Left lung (tissue), 10 donors: ENCODE results near the gene TBC1D17. TPM values are rescaled to one million over a fixed set of nuclear protein-coding genes. Genes with fewer than 3 reads are reported as not detected.

Source experiments
- ATAC-seq: fragments of 200-7000 bp; cut with Tn5 transposase; one replicate; pipeline ENCODE4 v1.9.1; 2020; ENCODE audit warnings: moderate library complexity
- DNase-seq, 4 donors: peaks; one replicate each; pipeline ENCODE4 v3.0.0-alpha.2; 2013 to 2020
- H3K27ac ChIP-seq, 2 donors: fragments of 200-600 bp; sonication (generic) in 1 of 2; one replicate each; pipeline versions ENCODE4 v1.5.0 to v1.8.0; 2020 to 2021
- H3K27me3 ChIP-seq, 2 donors: fragments of 200-600 bp; sonication (generic) in 1 of 2; one replicate each; pipeline versions ENCODE4 v1.5.0 to v1.8.0; 2020 to 2021
- H3K36me3 ChIP-seq, 2 donors: fragments of 200-600 bp; sonication (generic) in 1 of 2; one replicate each; pipeline versions ENCODE4 v1.5.0 to v1.8.0; 2020 to 2021
- H3K4me1 ChIP-seq, 2 donors: fragments of 200-600 bp; one replicate each; pipeline ENCODE4 v1.8.0; 2021
- H3K4me3 ChIP-seq, 2 donors: fragments of 200-600 bp; sonication (generic) in 1 of 2; one replicate each; pipeline versions ENCODE4 v1.5.0 to v1.8.0; 2020 to 2021; ENCODE audit warnings: mild to moderate bottlenecking in 1 of 2
- H3K9me3 ChIP-seq, 2 donors: fragments of 200-600 bp; sonication (generic) in 1 of 2; one replicate each; pipeline versions ENCODE4 v1.5.0 to v1.8.0; 2020 to 2021
- intact Hi-C, 2 donors: fragments of 100-400 bp; cut with DNase I; formaldehyde crosslinking; loops; one replicate each; pipeline versions ENCODE4 v1.11.2 to v1.14.2; 2022
- polyA plus RNA-seq, 6 donors: library from polyadenylated mRNA; unstranded; fragments of 120-200 nt; gene quantifications; one replicate each; pipeline ENCODE4 v1.2.1, GENCODE V29; 2013; ENCODE audit not compliant: insufficient read length in 6 of 6
- total RNA-seq, 2 donors: library from RNA; stranded (reverse); fragmentation: NEBNext Ultra II Directional; extraction: Animal tissue kit (Norgen Biotek cat#: 25700); gene quantifications; one replicate each; pipeline ENCODE4 v1.2.1, GENCODE V29; 2021
- TF ChIP-seq, protein P1 (sequence below), 2 donors: fragments of 200-600 bp; sonication (generic) in 1 of 2; IDR thresholded peaks; one replicate each; pipeline versions ENCODE4 v1.5.0 to v1.8.0; 2021; ENCODE audit warnings: antibody characterized with exemption in 2 of 2
- donor health status: DM: no; HTN: yes; CAD: no.
- donor health status: DM: no; HTN: no; CAD: no.

The TBC1D17 gene
- total and polyA plus RNA-seq, 8 donors: 35.2 to 47.2 (median 45.0) TPM

DNA sequence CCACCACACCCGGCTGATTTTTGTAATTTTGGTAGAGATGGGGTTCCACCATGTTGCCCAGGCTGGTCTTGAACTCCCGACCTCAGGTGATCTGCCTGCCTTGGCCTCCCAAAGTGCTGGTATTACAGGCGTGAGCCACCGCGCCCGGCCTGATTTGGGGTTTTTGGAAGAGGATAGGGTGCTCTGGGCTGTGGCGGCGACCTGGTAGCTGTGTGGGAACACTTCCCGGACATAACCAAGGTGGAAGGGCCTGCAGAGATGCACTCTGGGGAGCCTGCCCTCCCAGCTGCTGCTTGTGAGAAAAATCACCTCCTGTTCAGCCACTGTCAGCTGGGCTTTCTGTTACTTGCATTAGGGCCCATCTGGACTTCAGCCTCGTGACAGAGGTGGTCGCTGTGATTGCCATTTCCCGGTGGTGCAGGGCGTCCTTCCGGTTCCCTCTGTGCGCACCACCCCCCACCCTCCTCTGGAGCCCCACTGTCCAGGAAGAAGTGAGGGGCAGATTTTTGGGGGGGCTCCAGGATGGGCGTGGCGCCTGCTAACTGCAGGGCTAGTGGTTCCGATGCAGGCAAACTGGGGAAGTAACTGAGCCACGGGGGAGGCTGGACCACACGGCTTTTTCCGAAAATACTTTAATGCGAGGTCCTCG, 11.7 kb downstream of the TBC1D17 start:
- no peak overlapping the region for H3K27ac ChIP-seq
- H3K4me1 ChIP-seq: peaks cover 0 to 12% of the 10 kb centered on the region in 2 donors
- peaks cover 0 to 41% of the 10 kb centered on the region in 2 donors for H3K36me3 ChIP-seq
- no peak for DNase-seq
- no peak overlapping the region for H3K4me3 ChIP-seq
- no peaks in the 10 kb centered on the region for H3K9me3 ChIP-seq
- peaks cover 0 to 12% of the 10 kb centered on the region in 2 donors for H3K27me3 ChIP-seq
- no peak for ATAC-seq
- TF ChIP-seq, protein P1, sequence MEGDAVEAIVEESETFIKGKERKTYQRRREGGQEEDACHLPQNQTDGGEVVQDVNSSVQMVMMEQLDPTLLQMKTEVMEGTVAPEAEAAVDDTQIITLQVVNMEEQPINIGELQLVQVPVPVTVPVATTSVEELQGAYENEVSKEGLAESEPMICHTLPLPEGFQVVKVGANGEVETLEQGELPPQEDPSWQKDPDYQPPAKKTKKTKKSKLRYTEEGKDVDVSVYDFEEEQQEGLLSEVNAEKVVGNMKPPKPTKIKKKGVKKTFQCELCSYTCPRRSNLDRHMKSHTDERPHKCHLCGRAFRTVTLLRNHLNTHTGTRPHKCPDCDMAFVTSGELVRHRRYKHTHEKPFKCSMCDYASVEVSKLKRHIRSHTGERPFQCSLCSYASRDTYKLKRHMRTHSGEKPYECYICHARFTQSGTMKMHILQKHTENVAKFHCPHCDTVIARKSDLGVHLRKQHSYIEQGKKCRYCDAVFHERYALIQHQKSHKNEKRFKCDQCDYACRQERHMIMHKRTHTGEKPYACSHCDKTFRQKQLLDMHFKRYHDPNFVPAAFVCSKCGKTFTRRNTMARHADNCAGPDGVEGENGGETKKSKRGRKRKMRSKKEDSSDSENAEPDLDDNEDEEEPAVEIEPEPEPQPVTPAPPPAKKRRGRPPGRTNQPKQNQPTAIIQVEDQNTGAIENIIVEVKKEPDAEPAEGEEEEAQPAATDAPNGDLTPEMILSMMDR (IDR thresholded peaks at IDR 0.05): no peak
- intact Hi-C loops: no loop called here

GRCh38 chr19:49889687-49890348, 12.3 kb downstream of the TBC1D17 start:
- intact Hi-C loops: no loop called here
- peak; percentile 54 to 95 (median 80) for DNase-seq
- Histone ChIP-seq H3K4me3 (peak overlapping the region; percentile 11 to 36), H3K27ac (no peak overlapping the region), H3K36me3 (peaks cover 0 to 34% of the 10 kb centered on the region in 2 donors), H3K27me3 (peaks cover 0 to 12% of the 10 kb centered on the region in 2 donors), H3K9me3 (no peaks in the 10 kb centered on the region), H3K4me1 (peaks cover 0 to 12% of the 10 kb centered on the region in 2 donors)
- TF ChIP-seq, protein P1 (IDR thresholded peaks at IDR 0.05): peak; percentile 66 to 75
- peak; percentile 86 for ATAC-seq

DNA sequence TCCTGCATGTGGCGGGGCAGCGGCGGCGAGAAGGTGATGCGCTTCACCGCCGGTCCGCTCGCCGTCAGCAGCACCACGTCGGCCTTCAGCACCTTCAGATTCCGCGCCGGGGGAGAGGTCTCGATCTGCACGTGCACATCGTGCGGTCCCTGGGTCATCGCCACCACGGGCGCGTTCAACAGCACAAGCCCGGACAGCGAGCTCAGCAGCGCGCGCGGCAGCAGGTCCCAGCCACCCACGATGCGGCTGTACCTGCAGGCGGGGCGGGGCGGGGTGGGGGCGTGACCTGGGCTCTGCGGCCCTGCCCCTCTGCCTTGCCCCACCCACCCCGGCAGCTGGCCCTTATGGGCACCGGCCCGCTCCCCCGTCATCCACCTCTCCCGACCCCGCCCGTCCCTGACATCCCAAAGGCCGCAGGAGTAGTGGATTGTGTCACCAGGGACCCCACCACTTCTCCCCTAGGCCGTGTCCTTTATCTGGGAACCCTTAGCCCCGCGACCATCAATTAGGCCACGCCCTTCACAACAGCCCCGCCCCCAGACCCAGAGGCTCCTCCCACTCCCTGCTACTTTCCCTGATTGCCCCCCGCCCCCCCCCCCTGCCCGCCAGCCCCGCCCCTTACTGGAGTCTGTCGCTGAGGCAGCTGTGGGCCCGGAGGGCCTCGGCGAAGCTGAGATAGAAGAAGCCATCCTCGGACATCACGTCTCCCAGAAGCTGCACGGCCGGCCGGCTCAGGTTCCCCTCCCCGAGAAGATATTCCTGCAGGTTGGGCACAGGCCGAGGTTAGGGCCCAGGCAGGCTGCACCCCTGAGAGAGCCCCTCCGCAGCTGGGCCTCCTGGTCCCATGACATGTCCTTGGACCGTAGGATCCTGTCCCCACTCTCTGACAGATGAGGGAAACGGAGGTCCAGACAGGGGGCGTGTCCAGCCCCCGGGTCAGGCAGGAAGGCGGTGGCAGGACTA, 13.1 kb downstream of the TBC1D17 start:
- H3K4me3 ChIP-seq: peak overlapping the region; percentile 11 to 36
- peaks cover 0 to 12% of the 10 kb centered on the region in 2 donors for H3K27me3 ChIP-seq
- H3K27ac ChIP-seq: no peak overlapping the region
- peaks cover 0 to 12% of the 10 kb centered on the region in 2 donors for H3K4me1 ChIP-seq
- intact Hi-C loops: no loop called here
- H3K9me3 ChIP-seq: no peaks in the 10 kb centered on the region
- peaks cover 0 to 26% of the 10 kb centered on the region in 2 donors for H3K36me3 ChIP-seq
- peak; percentile 83 for ATAC-seq
- DNase-seq: peak in 1 of 4 donors; percentile 84
- TF ChIP-seq, protein P1 (IDR thresholded peaks at IDR 0.05): peak in 1 of 2 donors; percentile 3

DNA sequence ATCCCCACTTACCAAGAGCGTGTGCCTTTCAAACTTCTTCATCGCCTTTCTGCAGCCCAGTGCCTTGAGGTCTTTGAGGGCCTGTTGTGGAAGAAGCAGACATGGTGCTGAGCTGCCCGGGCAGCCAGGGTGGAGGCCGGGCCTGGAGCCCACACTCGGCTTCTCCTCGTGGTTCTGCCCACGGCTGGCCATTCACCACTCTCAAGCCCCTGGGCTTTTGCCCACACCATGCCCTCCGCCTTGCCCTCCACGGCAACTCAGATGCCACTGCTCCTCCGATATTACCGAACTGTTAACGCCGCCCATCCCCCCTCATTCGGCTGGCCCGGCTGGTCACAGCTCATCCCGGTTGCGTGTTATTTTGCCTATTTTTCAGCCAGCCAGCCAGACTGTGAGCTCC, 13.9 kb downstream of the TBC1D17 start:
- Histone ChIP-seq H3K36me3 (peaks cover 0 to 19% of the 10 kb centered on the region in 2 donors), H3K4me1 (peaks cover 0 to 19% of the 10 kb centered on the region in 2 donors), H3K4me3 (no peak overlapping the region), H3K27ac (no peak overlapping the region), H3K27me3 (peaks cover 0 to 12% of the 10 kb centered on the region in 2 donors), H3K9me3 (no peaks in the 10 kb centered on the region)
- intact Hi-C loops: no loop called here
- no peak for ATAC-seq
- TF ChIP-seq, protein P1 (IDR thresholded peaks at IDR 0.05): no peak
- DNase-seq: peak in 1 of 4 donors; percentile 66
